Fibroblast of upper back skin (primary cell): ENCODE data around the gene MRPL38.
A peak's percentile ranks its signal among the peaks of the same experiment; 100 is the strongest.
"Not testable (repeated sequence)": the region's sequence is repeated elsewhere in the genome, so short reads cannot be mapped to it uniquely, and the experiment has no call there.

Experiments used
- DNase-seq: peaks from one replicate; pipeline ENCODE4 v3.0.0-alpha.2; 2013

The MRPL38 gene

GRCh38 chr17:75875182-75875939 lies 29.3 kb downstream of the MRPL38 start:
- DNase-seq: no peak

- DNase-seq: no peak
These were observed 30.1 kb downstream of the MRPL38 start for GRCh38 chr17:75874323-75875181.

GRCh38 chr17:75873587-75874322 lies 30.9 kb downstream of the MRPL38 start:
- DNase-seq: no peak

GRCh38 chr17:75872434-75873351 lies 32.0 kb downstream of the MRPL38 start:
- DNase-seq: peak; percentile 45

- not testable (repeated sequence) for DNase-seq
These were observed 34.5 kb downstream of the MRPL38 start for GRCh38 chr17:75870228-75870627.

- peak; percentile 19 for DNase-seq
These were observed 35.2 kb downstream of the MRPL38 start for GRCh38 chr17:75869282-75870141.

- not testable (repeated sequence) for DNase-seq
These were observed 35.9 kb downstream of the MRPL38 start for GRCh38 chr17:75868730-75869281.

- not testable (repeated sequence) for DNase-seq
These were observed 39.1 kb downstream of the MRPL38 start for GRCh38 chr17:75865404-75866188.

GRCh38 chr17:75864887-75865286 lies 39.8 kb downstream of the MRPL38 start:
- not testable (repeated sequence) for DNase-seq

- DNase-seq: peak; percentile 60
These were observed 40.2 kb downstream of the MRPL38 start for GRCh38 chr17:75864448-75864871.

GRCh38 chr17:75861927-75862317 lies 42.8 kb downstream of the MRPL38 start:
- no peak for DNase-seq

GRCh38 chr17:75859358-75859757 lies 45.3 kb downstream of the MRPL38 start:
- DNase-seq: not testable (repeated sequence)

- no peak for DNase-seq
These were observed 48.5 kb downstream of the MRPL38 start for GRCh38 chr17:75856062-75856756.

GRCh38 chr17:75855310-75856061 lies 49.2 kb downstream of the MRPL38 start, which contains the start of gene WBP2:
Gene WBP2 (minus strand): TSS chr17:75855335. CDS start chr17:75855297, 38 bp downstream.
- DNase-seq: peak; percentile 100

- no peak for DNase-seq
These were observed 49.8 kb downstream of the MRPL38 start for GRCh38 chr17:75854881-75855309.

GRCh38 chr17:75854101-75854748 lies 50.5 kb downstream of the MRPL38 start:
- DNase-seq: peak; percentile 25

- DNase-seq: no peak
These were observed 51.3 kb downstream of the MRPL38 start for GRCh38 chr17:75853433-75853832.

- DNase-seq: not testable (repeated sequence)
These were observed 53.0 kb downstream of the MRPL38 start for GRCh38 chr17:75851693-75851991.
